ENCODE measurements around the gene BET1. TPM values are rescaled to one million over a fixed set of nuclear protein-coding genes. Genes with fewer than 3 reads are reported as not detected.

Gene BET1
- total and polyA plus RNA-seq, 2 of the 8 experiments (the other 6 are each of a cell fraction or from before 2014, with no cell fraction given) = 20.6 to 31.7 TPM

GRCh38 chr7:93955304-93955703, 48.9 kb downstream of the BET1 start:
- ChIA-PET POLR2A (ENCODE audit: partially characterized antibody) (no interaction called here), CTCF (ENCODE audit: partially characterized antibody) (no interaction called here)
- no peak for FAIRE-seq
- Histone ChIP-seq H3K18ac (ENCODE audit: extremely low read depth, low read length) (no peak overlapping the region), H4K20me1 (replicated peaks in 1 of 2; ENCODE audit: control insufficient read depth in 1 of 2, insufficient read depth in 2 of 2, low read length in 2 of 2) (no peaks in the 10 kb centered on the region), H3K4me2 (ENCODE audit: insufficient read depth in 1 of 2, low read depth in 2 of 2, low read length in 2 of 2) (no peak overlapping the region), H3K23me2 (ENCODE audit: low read depth, low read length) (no peaks in the 10 kb centered on the region), H4K8ac (ENCODE audit: extremely low read depth, insufficient read depth, low read length) (no peak overlapping the region), H3K79me2 (ENCODE audit: control insufficient read depth in 1 of 2, insufficient read depth in 2 of 2, low read length in 2 of 2) (no peaks in the 10 kb centered on the region), H3K27ac (ENCODE audit: low read depth, low read length) (no peak overlapping the region), H3K36me3 (ENCODE audit: control insufficient read depth in 2 of 4, insufficient read depth in 4 of 4, low read length in 3 of 4) (no peaks in the 10 kb centered on the region), H3K9ac (replicated peaks in 1 of 4; ENCODE audit: extremely low read depth in 1 of 4, low read depth in 3 of 4, low read length in 3 of 4) (no peak overlapping the region), H3K4ac (replicated peaks; ENCODE audit: insufficient read length, low read depth, low read length) (no peak overlapping the region), H3K79me1 (ENCODE audit: low read depth, low read length) (no peaks in the 10 kb centered on the region), H2BK120ac (replicated peaks; ENCODE audit: low read depth, low read length) (no peak overlapping the region), H3K9me3 (ENCODE audit: insufficient read depth in 2 of 2, low read depth in 1 of 2, low read length in 1 of 2) (no peaks in the 10 kb centered on the region), H3K27me3 (replicated peaks in 1 of 4; ENCODE audit: control insufficient read depth in 3 of 4, extremely low read depth in 1 of 4, insufficient read depth in 3 of 4, low read length in 3 of 4) (peaks cover 0 to 1% (median 0%) of the 10 kb centered on the region in 4 experiments; a peak in 1 of 7 replicates), H3K4me1 (replicated peaks in 1 of 4; ENCODE audit: control insufficient read depth in 3 of 4, insufficient read depth in 4 of 4, low read length in 3 of 4) (no peaks in the 10 kb centered on the region), H4K5ac (ENCODE audit: insufficient read length, low read depth, low read length) (no peak overlapping the region), H2BK5ac (ENCODE audit: low read depth, low read length) (no peak overlapping the region), H2BK12ac (ENCODE audit: low read depth, low read length) (no peak overlapping the region), H2BK15ac (ENCODE audit: low read length) (no peak overlapping the region), H3K56ac (replicated peaks; ENCODE audit: insufficient read length, low read depth, low read length) (no peak overlapping the region), H2AK5ac (ENCODE audit: low read depth, low read length) (no peak overlapping the region), H3K4me3 (ENCODE audit: extremely low read depth in 1 of 4, insufficient read depth in 2 of 4, low read depth in 3 of 4, low read length in 4 of 4) (no peak overlapping the region), H3K14ac (ENCODE audit: insufficient read length) (no peak overlapping the region), H2BK20ac (ENCODE audit: low read length) (no peak overlapping the region), H3K23ac (ENCODE audit: insufficient read length) (no peak overlapping the region), H4K91ac (replicated peaks; ENCODE audit: insufficient read length, low read length) (no peak overlapping the region), H2AFZ (ENCODE audit: low read length) (no peak overlapping the region)
- TF ChIP-seq EGR1 (IDR thresholded peaks at IDR 0.05; ENCODE audit: borderline replicate concordance, low read depth, low read length) (no peak), YY1 (IDR thresholded peaks at IDR 0.05; ENCODE audit: low read depth, low read length) (no peak), TEAD4 (IDR thresholded peaks at IDR 0.05; ENCODE audit: low read depth, low read length) (no peak), KDM4A (IDR thresholded peaks at IDR 0.05; ENCODE audit: low read depth, low read length, severe bottlenecking) (no peak), MAFK (IDR thresholded peaks at IDR 0.05; ENCODE audit: low read depth, low read length) (no peak)
- WGBS, 2 experiments (ENCODE audit: extremely low coverage in 1 of 2, insufficient coverage in 1 of 2, insufficient read length in 1 of 2, insufficient replicate concordance in 2 of 2, low coverage in 1 of 2, low lambda C conversion rate in 2 of 2, missing lambda C conversion rate in 1 of 2) = 85% methylated on average over 2 of the region's 2 CpGs; no CpG with 5 or more reads in 1 of the 2 experiments
- no peak for DNase-seq (ENCODE audit: low read depth in 1 of 2, low spot score in 2 of 2)
